Smooth muscle cell (in vitro differentiated cells): ENCODE data around the gene DUSP8. TPM values are rescaled to one million over a fixed set of nuclear protein-coding genes. Genes with fewer than 3 reads are reported as not detected.

Experiments
- DNase-seq: peaks from one replicate; lab custom pipeline; 2025; ENCODE audit not compliant: unreplicated experiment; lab: John Stamatoyannopoulos, UW
- H2AFZ ChIP-seq: fragments of 200-600 bp; sonication (generic); 2 replicates; pipeline ENCODE4 v1.6.0; 2016; ENCODE audit warnings: antibody characterized with exemption, low read depth, mild to moderate bottlenecking
- H3F3A ChIP-seq: fragments of 200-600 bp; sonication (generic); 2 replicates; pipeline ENCODE4 v1.6.0; 2017; ENCODE audit warnings: antibody characterized with exemption, low read depth
- H3K27ac ChIP-seq: fragments of 200-600 bp; sonication (generic); 2 replicates; pipeline ENCODE4 v1.5.1; 2016; ENCODE audit warnings: low read depth, mild to moderate bottlenecking
- H3K27me3 ChIP-seq: fragments of 200-600 bp; sonication (generic); 2 replicates; pipeline ENCODE4 v1.6.1; 2016; ENCODE audit warnings: low read depth, mild to moderate bottlenecking
- H3K36me3 ChIP-seq: fragments of 200-600 bp; sonication (generic); 2 replicates; pipeline ENCODE4 v1.5.1; 2016; ENCODE audit warnings: low read depth
- H3K4me1 ChIP-seq: fragments of 200-600 bp; sonication (generic); 2 replicates; pipeline ENCODE4 v1.5.1; 2016; ENCODE audit warnings: low read depth
- H3K4me2 ChIP-seq: fragments of 200-600 bp; sonication (generic); 2 replicates; pipeline ENCODE4 v1.6.0; 2016; ENCODE audit warnings: mild to moderate bottlenecking
- H3K4me3 ChIP-seq: fragments of 200-600 bp; sonication (generic); 2 replicates; pipeline ENCODE4 v1.5.1; 2016; ENCODE audit warnings: mild to moderate bottlenecking
- H3K79me2 ChIP-seq: fragments of 200-600 bp; sonication (generic); 2 replicates; pipeline ENCODE4 v1.6.0; 2016; ENCODE audit warnings: low read depth, mild to moderate bottlenecking
- H3K9ac ChIP-seq: fragments of 200-600 bp; sonication (generic); 2 replicates; pipeline ENCODE4 v1.6.0; 2016; ENCODE audit warnings: low read depth
- H3K9me3 ChIP-seq: fragments of 200-600 bp; sonication (generic); replicated peaks from 2 replicates; pipeline ENCODE4 v1.5.1; 2016; ENCODE audit warnings: low read depth
- H4K20me1 ChIP-seq: fragments of 200-600 bp; sonication (generic); 2 replicates; pipeline ENCODE4 v1.6.0; 2016; ENCODE audit warnings: low read depth
- CTCF ChIP-seq: fragments of 200-600 bp; sonication (generic); IDR thresholded peaks from 2 replicates; pipeline ENCODE4 v1.5.1; 2017; ENCODE audit warnings: borderline replicate concordance, mild to moderate bottlenecking, antibody characterized with exemption; ENCODE audit not compliant: insufficient read depth, poor library complexity, severe bottlenecking
- WGBS: methylation state at CpG from one replicate; pipeline ENCODE4 v1.1.7; 2016; ENCODE audit warnings: low lambda C conversion rate; 5-methylcytosine and 5-hydroxymethylcytosine counted together
- polyA plus RNA-seq: library from polyadenylated mRNA; unstranded; fragments of >200 nt; fragmentation: Nextera tagmentation; extraction: Ambion mirVana; gene quantifications from 2 replicates; pipeline ENCODE4 v1.2.1, GENCODE V29; 2016
- total RNA-seq: library from RNA; depleted of rRNA; stranded (reverse); fragments of >200 nt; gene quantifications from 2 replicates; pipeline ENCODE4 v1.2.3, GENCODE V29; 2014

Gene DUSP8
- total and polyA plus RNA-seq, 2 experiments from 2014 or later = 5.0 to 6.3 TPM

GRCh38 chr11:1565173-1565903 is 6.7 kb downstream of the DUSP8 start:
- Histone ChIP-seq H3K4me1 (no peaks in the 10 kb centered on the region), H3K79me2 (no peaks in the 10 kb centered on the region)

GRCh38 chr11:1564535-1565172 is 7.4 kb downstream of the DUSP8 start:
- DNase-seq = peak; percentile 41
- 39% methylated on average over 16 of the region's 16 CpGs for WGBS
- Histone ChIP-seq H3K4me2 (peak overlapping the region; percentile 38), H3K27ac (no peak overlapping the region), H3K4me3 (no peak overlapping the region), H3K4me1 (no peaks in the 10 kb centered on the region), H4K20me1 (peaks cover 100% of the 10 kb centered on the region), H3K9me3 (no peaks in the 10 kb centered on the region), H3F3A (no peaks in the 10 kb centered on the region), H2AFZ (no peak overlapping the region), H3K36me3 (no peaks in the 10 kb centered on the region), H3K9ac (no peak overlapping the region), H3K27me3 (no peaks in the 10 kb centered on the region), H3K79me2 (no peaks in the 10 kb centered on the region)
- TF ChIP-seq CTCF = no peak

More at GRCh38 chr11:1565173-1565903, 6.7 kb downstream of the DUSP8 start:
- Histone ChIP-seq H2AFZ (no peak overlapping the region), H3K36me3 (no peaks in the 10 kb centered on the region), H3K9ac (no peak overlapping the region), H3F3A (no peaks in the 10 kb centered on the region), H3K27ac (no peak overlapping the region), H3K27me3 (no peaks in the 10 kb centered on the region), H4K20me1 (peaks cover 100% of the 10 kb centered on the region), H3K4me3 (no peak overlapping the region), H3K4me2 (no peak overlapping the region), H3K9me3 (no peaks in the 10 kb centered on the region)
- DNase-seq = no peak
- no peak for TF ChIP-seq CTCF
- 92% methylated on average over 27 of the region's 28 CpGs for WGBS

GRCh38 chr11:1563697-1564534 is 8.2 kb downstream of the DUSP8 start:
- H3K79me2 ChIP-seq = no peaks in the 10 kb centered on the region
- H2AFZ ChIP-seq = no peak overlapping the region
- TF ChIP-seq CTCF = no peak
- no peaks in the 10 kb centered on the region for H3K27me3 ChIP-seq
- no peak overlapping the region for H3K4me3 ChIP-seq
- no peak overlapping the region for H3K4me2 ChIP-seq
- WGBS = 85% methylated on average over 27 of the region's 29 CpGs
- peaks cover 100% of the 10 kb centered on the region for H4K20me1 ChIP-seq
- H3K9me3 ChIP-seq = no peaks in the 10 kb centered on the region
- H3K4me1 ChIP-seq = peaks cover 4% of the 10 kb centered on the region
- H3K9ac ChIP-seq = no peak overlapping the region
- DNase-seq = no peak
- H3K36me3 ChIP-seq = no peaks in the 10 kb centered on the region
- no peaks in the 10 kb centered on the region for H3F3A ChIP-seq
- no peak overlapping the region for H3K27ac ChIP-seq
